GM18867 (cell line): Measurements from ENCODE around the gene RBM10.

Experiments used
- ATAC-seq: cut with Tn5 transposase; IDR thresholded peaks from one replicate; pipeline ENCODE4 v1.9.1; 2021; ENCODE audit warnings: mild to moderate bottlenecking, moderate library complexity; ENCODE audit not compliant: unreplicated experiment

RBM10 gene

GRCh38 chrX:47194194-47194787 lies 49.3 kb downstream of the RBM10 start:
- no peak for ATAC-seq

- no peak for ATAC-seq
These were observed 51.1 kb downstream of the RBM10 start for GRCh38 chrX:47196098-47196497.

- ATAC-seq: no peak
These were observed 52.5 kb downstream of the RBM10 start for GRCh38 chrX:47197526-47197925.

- no peak for ATAC-seq
These were observed 53.1 kb downstream of the RBM10 start for GRCh38 chrX:47198026-47198686.

GRCh38 chrX:47198687-47199080 lies 53.7 kb downstream of the RBM10 start:
- ATAC-seq: no peak

- ATAC-seq: no peak
These were observed 54.3 kb downstream of the RBM10 start for GRCh38 chrX:47199286-47199685.

GRCh38 chrX:47200385-47201150 lies 55.5 kb downstream of the RBM10 start:
- no peak for ATAC-seq

GRCh38 chrX:47201345-47201944 lies 56.4 kb downstream of the RBM10 start:
- no peak for ATAC-seq

GRCh38 chrX:47202316-47202715 lies 57.3 kb downstream of the RBM10 start:
- no peak for ATAC-seq

GRCh38 chrX:47202877-47203276 lies 57.9 kb downstream of the RBM10 start:
- no peak for ATAC-seq

- ATAC-seq: no peak
These were observed 59.9 kb downstream of the RBM10 start for GRCh38 chrX:47204970-47205369.

GRCh38 chrX:47206316-47206715 lies 61.3 kb downstream of the RBM10 start:
- no peak for ATAC-seq

GRCh38 chrX:47208108-47208507 lies 63.1 kb downstream of the RBM10 start:
- no peak for ATAC-seq

GRCh38 chrX:47209508-47210238 lies 64.7 kb downstream of the RBM10 start:
- ATAC-seq: no peak

- ATAC-seq: no peak
These were observed 65.8 kb downstream of the RBM10 start for GRCh38 chrX:47210661-47211425.

- no peak for ATAC-seq
These were observed 67.6 kb downstream of the RBM10 start for GRCh38 chrX:47212381-47213293.

GRCh38 chrX:47214435-47215077 lies 69.5 kb downstream of the RBM10 start:
- ATAC-seq: no peak

- ATAC-seq: no peak
These were observed 70.4 kb downstream of the RBM10 start for GRCh38 chrX:47215291-47215900.
